NCI-H2196 (cell line): ENCODE results near the gene UBALD2.
"Not testable (repeated sequence)": the region's sequence is repeated elsewhere in the genome, so short reads cannot be mapped to it uniquely, and the experiment has no call there.

Source experiments
- DNase-seq: peaks from one replicate; lab custom pipeline; 2025; ENCODE audit not compliant: unreplicated experiment; lab: John Stamatoyannopoulos, UW

Gene UBALD2

GRCh38 chr17:76277300-76278267 is 12.4 kb downstream of the UBALD2 start:
- no peak for DNase-seq

GRCh38 chr17:76278268-76278908 is 13.2 kb downstream of the UBALD2 start:
- no peak for DNase-seq

- peak; percentile 98 for DNase-seq
These were observed 14.0 kb downstream of the UBALD2 start for GRCh38 chr17:76278952-76279741.

- DNase-seq = no peak
These were observed 14.7 kb downstream of the UBALD2 start for GRCh38 chr17:76279742-76280287.

- no peak for DNase-seq
These were observed 15.5 kb downstream of the UBALD2 start for GRCh38 chr17:76280650-76281049.

- peak; percentile 78 for DNase-seq
These were observed 16.6 kb downstream of the UBALD2 start for GRCh38 chr17:76281573-76282371.

- DNase-seq = no peak
These were observed 27.4 kb downstream of the UBALD2 start for GRCh38 chr17:76292567-76292966.

GRCh38 chr17:76293106-76293505 is 28.0 kb downstream of the UBALD2 start:
- DNase-seq = no peak

GRCh38 chr17:76296186-76296585 is 31.0 kb downstream of the UBALD2 start:
- no peak for DNase-seq

GRCh38 chr17:76296889-76297288 is 31.7 kb downstream of the UBALD2 start:
- no peak for DNase-seq

- no peak for DNase-seq
These were observed 32.3 kb downstream of the UBALD2 start for GRCh38 chr17:76297436-76297835.

- no peak for DNase-seq
These were observed 39.3 kb downstream of the UBALD2 start for GRCh38 chr17:76304226-76305134.

GRCh38 chr17:76305135-76305454 is 39.9 kb downstream of the UBALD2 start:
- not testable (repeated sequence) for DNase-seq

- no peak for DNase-seq
These were observed 42.3 kb downstream of the UBALD2 start for GRCh38 chr17:76307299-76307965.

- no peak for DNase-seq
These were observed 42.8 kb downstream of the UBALD2 start, which contains the start of gene QRICH2 for GRCh38 chr17:76307966-76308338. QRICH2 (minus strand) TSS chr17:76308276; CDS start chr17:76307998, 278 bp downstream.

GRCh38 chr17:76309461-76309860 is 44.3 kb downstream of the UBALD2 start:
- no peak for DNase-seq

GRCh38 chr17:76312735-76313134 is 47.6 kb downstream of the UBALD2 start:
- DNase-seq = no peak

GRCh38 chr17:76314392-76315227 is 49.5 kb downstream of the UBALD2 start:
- DNase-seq = no peak
